ENCODE measurements around the gene KCTD16.

The KCTD16 gene

DNA sequence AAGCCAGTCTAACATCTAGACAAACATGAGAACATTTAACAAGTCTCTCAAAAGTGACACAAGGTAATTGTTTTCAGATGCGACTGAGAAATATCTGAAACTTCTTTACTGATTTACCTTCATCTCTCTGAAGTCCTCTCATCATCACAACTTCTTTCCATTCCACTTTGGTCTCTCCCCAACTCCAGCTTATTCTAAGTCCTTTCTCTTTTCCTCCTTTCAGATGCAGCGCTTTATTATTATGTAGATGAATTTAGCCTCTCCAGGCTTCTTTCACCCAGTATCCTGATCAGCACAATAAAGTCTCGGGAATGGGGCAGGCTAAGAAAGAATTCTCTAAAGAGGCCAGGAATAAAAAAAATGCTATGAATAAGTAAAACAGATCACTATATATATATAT lies 128.0 kb downstream of the KCTD16 start:
- Histone ChIP-seq H3K9me3 (ENCODE audit: insufficient read depth, low read depth, low read length) (peaks cover 15% of the 10 kb centered on the region), H3K36me3 (ENCODE audit: insufficient read depth, low read depth, low read length) (no peaks in the 10 kb centered on the region; the same call in 1 of the 2 replicates), H3K9ac (ENCODE audit: low read depth, low read length) (no peak overlapping the region), H3K4me3 (ENCODE audit: low read length) (peak overlapping the region; percentile 51; the same call in 1 of the 2 replicates), H3K27ac (ENCODE audit: low read length) (peak overlapping the region; percentile 89), H3K27me3 (ENCODE audit: insufficient read depth, low read length) (no peaks in the 10 kb centered on the region), H3K4me1 (ENCODE audit: insufficient read depth, low read length) (peaks cover 18% of the 10 kb centered on the region)

DNA sequence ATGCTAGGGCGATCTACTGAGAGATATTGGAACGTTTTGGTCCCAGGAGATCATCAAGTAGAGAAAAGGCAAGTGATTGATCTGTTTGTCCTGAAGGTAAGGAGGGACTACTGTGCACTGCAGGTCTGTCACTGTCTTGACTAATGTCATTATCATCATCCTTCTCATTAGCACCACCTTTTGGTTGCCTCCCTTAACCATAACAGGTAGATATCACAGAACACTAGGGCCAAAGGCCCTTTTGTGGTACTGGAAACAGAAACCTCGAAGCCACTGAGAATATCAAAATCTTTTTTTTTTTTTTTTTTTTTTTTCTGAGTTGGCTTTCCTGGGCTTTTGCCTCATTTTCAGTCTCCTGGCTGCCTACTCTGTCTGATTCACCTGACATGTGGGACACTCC lies 134.0 kb downstream of the KCTD16 start:
- Histone ChIP-seq H3K9ac (ENCODE audit: low read depth, low read length) (no peak overlapping the region), H3K4me1 (ENCODE audit: insufficient read depth, low read length) (peaks cover 5% of the 10 kb centered on the region), H3K36me3 (ENCODE audit: insufficient read depth, low read depth, low read length) (no peaks in the 10 kb centered on the region), H3K4me3 (ENCODE audit: low read length) (no peak overlapping the region), H3K27ac (ENCODE audit: low read length) (no peak overlapping the region), H3K27me3 (ENCODE audit: insufficient read depth, low read length) (no peaks in the 10 kb centered on the region), H3K9me3 (ENCODE audit: insufficient read depth, low read depth, low read length) (no peaks in the 10 kb centered on the region)

DNA sequence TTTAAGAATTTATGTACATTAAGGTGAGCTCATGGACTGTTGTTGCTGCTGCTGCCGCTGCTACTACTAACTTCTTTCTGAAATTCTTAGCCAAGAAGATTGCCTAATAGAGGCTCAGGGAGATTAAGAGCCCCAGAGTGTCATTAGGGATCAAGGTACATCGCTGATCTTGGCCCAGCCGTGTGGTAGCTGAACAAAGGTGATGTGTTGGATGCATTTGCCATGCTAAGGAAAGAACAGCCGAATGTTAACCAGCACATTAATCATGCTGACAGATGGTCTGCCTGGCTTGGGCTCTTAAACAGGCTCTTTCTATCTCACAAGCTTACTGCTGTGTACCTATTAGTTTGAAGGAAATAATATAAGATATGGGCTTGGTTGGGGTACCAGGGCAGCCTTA lies 137.1 kb downstream of the KCTD16 start:
- H3K27ac ChIP-seq (ENCODE audit: low read length): no peak overlapping the region
- H3K9ac ChIP-seq (ENCODE audit: low read depth, low read length): no peak overlapping the region
- H3K27me3 ChIP-seq (ENCODE audit: insufficient read depth, low read length): no peaks in the 10 kb centered on the region
- no peaks in the 10 kb centered on the region for H3K36me3 ChIP-seq (ENCODE audit: insufficient read depth, low read depth, low read length)
- no peaks in the 10 kb centered on the region for H3K9me3 ChIP-seq (ENCODE audit: insufficient read depth, low read depth, low read length)
- H3K4me1 ChIP-seq (ENCODE audit: insufficient read depth, low read length): no peaks in the 10 kb centered on the region; the same call in 1 of the 2 replicates
- no peak overlapping the region for H3K4me3 ChIP-seq (ENCODE audit: low read length)

DNA sequence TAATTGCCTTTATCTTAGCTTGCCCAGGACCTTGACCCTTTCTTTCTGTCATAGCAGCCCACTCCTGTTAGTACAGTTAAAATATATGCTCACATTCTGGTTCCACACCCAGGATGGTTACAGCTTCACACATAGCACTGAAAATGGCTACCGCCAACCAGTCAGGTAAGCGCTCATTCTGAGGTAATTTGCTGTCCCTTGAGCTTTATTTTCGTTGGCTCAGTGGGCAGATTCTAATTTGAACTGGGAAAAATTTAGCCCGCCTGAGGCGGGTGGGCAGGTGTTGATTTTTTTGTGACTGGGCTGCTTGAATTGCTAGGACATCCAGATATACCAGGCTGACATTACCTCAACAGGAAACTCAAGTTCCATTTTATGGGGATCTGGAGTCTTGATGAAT lies 137.5 kb downstream of the KCTD16 start:
- no peak overlapping the region for H3K4me3 ChIP-seq (ENCODE audit: low read length)
- H3K27me3 ChIP-seq (ENCODE audit: insufficient read depth, low read length): no peaks in the 10 kb centered on the region
- H3K27ac ChIP-seq (ENCODE audit: low read length): no peak overlapping the region
- H3K9me3 ChIP-seq (ENCODE audit: insufficient read depth, low read depth, low read length): no peaks in the 10 kb centered on the region
- H3K36me3 ChIP-seq (ENCODE audit: insufficient read depth, low read depth, low read length): no peaks in the 10 kb centered on the region
- H3K9ac ChIP-seq (ENCODE audit: low read depth, low read length): no peak overlapping the region
- H3K4me1 ChIP-seq (ENCODE audit: insufficient read depth, low read length): no peaks in the 10 kb centered on the region; the same call in 1 of the 2 replicates

DNA sequence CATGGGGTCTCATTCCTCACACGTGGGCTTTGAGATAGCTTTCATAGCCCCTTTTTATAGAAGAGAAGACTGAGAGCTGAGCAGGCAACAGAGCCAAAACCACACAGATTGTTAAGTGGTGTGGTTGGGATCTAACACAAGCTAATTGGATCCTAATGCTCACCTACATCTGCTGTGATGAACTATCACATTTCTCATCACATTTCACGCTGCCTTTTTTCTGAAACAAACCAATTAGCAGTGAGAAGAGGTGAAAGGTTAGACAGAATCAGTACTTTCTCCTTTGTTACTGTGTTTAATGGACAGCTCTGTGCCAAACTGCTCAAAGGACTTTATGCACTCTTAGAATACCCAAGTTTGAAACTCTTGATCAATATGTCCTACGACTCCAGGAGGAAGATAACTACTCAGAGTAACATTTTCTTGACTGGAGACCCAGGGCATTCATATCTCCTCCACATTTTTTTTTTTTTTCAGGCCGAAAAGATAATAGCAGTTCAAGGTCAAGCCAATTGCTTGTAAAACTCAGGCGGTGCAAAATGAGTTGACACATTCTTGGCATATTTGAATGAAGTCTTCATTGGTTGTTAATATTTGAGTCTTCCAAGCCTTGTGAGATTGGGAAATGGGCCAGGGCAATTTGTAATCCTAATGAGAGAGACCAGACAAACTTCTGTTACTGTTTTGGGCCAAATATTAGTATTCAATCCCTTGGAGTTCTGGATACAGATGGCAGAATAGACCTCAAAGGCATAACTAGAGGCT lies 138.4 kb downstream of the KCTD16 start:
- H3K4me3 ChIP-seq (ENCODE audit: low read length): no peak overlapping the region
- H3K36me3 ChIP-seq (ENCODE audit: insufficient read depth, low read depth, low read length): no peaks in the 10 kb centered on the region
- no peaks in the 10 kb centered on the region; the same call in 1 of the 2 replicates for H3K4me1 ChIP-seq (ENCODE audit: insufficient read depth, low read length)
- H3K9me3 ChIP-seq (ENCODE audit: insufficient read depth, low read depth, low read length): no peaks in the 10 kb centered on the region
- H3K27me3 ChIP-seq (ENCODE audit: insufficient read depth, low read length): no peaks in the 10 kb centered on the region
- no peak overlapping the region for H3K27ac ChIP-seq (ENCODE audit: low read length)
- no peak overlapping the region for H3K9ac ChIP-seq (ENCODE audit: low read depth, low read length)

DNA sequence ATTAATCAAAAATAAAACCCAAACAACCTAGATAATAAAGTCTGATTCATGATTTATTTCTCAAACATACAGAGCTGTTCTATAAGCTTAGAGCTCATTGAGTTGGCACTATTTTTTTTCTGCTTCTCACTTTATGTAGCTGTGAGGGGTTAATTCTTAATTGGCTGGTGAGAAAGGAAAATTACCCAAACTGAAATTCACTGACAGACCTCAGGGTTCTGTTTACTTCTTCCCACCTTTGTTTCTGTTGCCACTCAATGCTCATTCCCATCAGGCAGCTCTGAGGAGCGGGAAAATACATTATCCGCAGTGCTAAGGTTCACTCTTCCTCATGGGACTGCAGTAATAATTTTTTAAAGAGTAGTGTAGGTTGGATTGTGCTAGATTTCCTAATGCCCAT lies 139.9 kb downstream of the KCTD16 start:
- Histone ChIP-seq H3K9ac (ENCODE audit: low read depth, low read length) (no peak overlapping the region), H3K4me3 (ENCODE audit: low read length) (no peak overlapping the region), H3K9me3 (ENCODE audit: insufficient read depth, low read depth, low read length) (no peaks in the 10 kb centered on the region), H3K4me1 (ENCODE audit: insufficient read depth, low read length) (no peaks in the 10 kb centered on the region; the same call in 1 of the 2 replicates), H3K36me3 (ENCODE audit: insufficient read depth, low read depth, low read length) (no peaks in the 10 kb centered on the region), H3K27ac (ENCODE audit: low read length) (no peak overlapping the region), H3K27me3 (ENCODE audit: insufficient read depth, low read length) (no peaks in the 10 kb centered on the region)

DNA sequence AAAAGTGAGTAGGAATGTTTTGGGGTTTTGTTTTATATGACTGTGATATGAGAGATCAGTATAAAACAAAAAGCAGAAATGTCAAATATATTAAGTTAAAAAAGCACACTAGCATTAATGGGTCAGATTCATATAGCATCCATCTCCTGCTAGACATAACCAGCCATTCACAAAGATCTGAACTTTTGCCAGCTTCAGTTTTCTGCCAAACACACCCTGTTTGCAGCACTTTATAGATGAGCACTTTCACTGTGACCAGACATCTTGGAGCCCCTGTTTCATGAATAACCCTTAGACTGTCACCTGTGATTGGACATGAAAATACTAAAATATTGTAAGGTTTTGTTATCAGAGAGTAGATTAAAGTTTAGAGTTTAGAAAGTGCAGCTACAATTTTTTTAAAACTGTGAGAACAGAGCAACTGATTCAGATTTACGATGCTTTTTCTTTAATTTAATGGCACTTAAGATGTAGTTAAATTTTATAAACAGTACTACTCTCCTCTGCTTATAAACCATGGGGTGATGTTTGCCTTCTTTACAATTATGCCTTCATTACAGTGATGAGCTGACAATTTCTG lies 142.6 kb downstream of the KCTD16 start:
- Histone ChIP-seq H3K9ac (ENCODE audit: low read depth, low read length) (no peak overlapping the region), H3K27ac (ENCODE audit: low read length) (no peak overlapping the region), H3K9me3 (ENCODE audit: insufficient read depth, low read depth, low read length) (no peaks in the 10 kb centered on the region), H3K27me3 (ENCODE audit: insufficient read depth, low read length) (no peaks in the 10 kb centered on the region), H3K36me3 (ENCODE audit: insufficient read depth, low read depth, low read length) (no peaks in the 10 kb centered on the region), H3K4me3 (ENCODE audit: low read length) (no peak overlapping the region), H3K4me1 (ENCODE audit: insufficient read depth, low read length) (peaks cover 12% of the 10 kb centered on the region)

DNA sequence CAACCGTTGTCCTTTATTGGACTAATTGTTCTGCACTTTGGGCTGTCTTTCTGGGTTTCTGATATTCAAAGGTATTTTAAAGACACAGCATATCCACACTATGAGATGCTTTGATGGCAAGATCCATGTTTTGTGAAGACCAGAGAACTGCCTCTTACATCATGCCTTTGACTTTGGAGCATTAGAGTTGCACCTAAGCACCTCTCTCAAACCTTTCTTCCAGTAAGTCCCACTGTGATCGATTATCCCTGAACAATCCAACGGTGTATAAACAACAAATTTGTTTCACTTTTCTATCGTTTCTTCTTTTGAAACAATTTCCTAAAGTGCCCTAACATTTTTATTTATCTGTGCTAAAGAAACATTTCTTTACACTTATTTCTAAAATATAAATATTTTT lies 144.4 kb downstream of the KCTD16 start:
- Histone ChIP-seq H3K4me3 (ENCODE audit: low read length) (no peak overlapping the region), H3K36me3 (ENCODE audit: insufficient read depth, low read depth, low read length) (no peaks in the 10 kb centered on the region), H3K9me3 (ENCODE audit: insufficient read depth, low read depth, low read length) (no peaks in the 10 kb centered on the region), H3K4me1 (ENCODE audit: insufficient read depth, low read length) (peaks cover 22% of the 10 kb centered on the region; the same call in 1 of the 2 replicates), H3K27me3 (ENCODE audit: insufficient read depth, low read length) (no peaks in the 10 kb centered on the region), H3K27ac (ENCODE audit: low read length) (no peak overlapping the region), H3K9ac (ENCODE audit: low read depth, low read length) (no peak overlapping the region)

DNA sequence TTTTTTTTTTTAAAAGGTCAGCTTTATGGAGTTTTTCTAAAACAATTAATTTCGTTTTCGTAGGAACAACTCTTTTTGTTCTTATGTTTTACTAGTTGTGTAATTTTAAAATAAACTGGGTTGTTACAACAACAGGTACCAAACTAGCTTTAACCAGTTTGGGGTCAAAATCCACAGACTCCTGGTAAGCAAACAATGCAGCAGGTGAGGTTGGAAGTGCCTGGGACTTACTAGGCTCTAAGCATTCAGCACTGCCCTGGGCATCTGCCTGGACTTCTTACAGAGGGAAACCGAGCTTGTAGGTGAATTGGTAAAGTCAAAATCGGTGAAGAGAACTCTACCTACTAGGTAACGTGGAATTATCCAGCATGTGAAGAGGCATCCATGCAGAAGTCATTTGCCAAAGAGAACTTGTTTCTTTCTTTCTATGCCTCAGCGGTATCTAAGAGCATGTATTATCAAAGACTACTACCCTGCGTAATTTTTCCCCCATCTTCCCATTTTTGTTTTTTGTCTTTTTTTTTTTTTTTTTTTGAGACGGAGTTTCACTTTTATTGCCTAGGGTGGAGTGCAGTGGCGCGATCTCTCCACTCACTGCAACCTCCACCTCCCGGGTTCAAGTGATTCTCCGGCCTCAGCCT lies 145.4 kb downstream of the KCTD16 start:
- no peaks in the 10 kb centered on the region for H3K36me3 ChIP-seq (ENCODE audit: insufficient read depth, low read depth, low read length)
- no peaks in the 10 kb centered on the region for H3K27me3 ChIP-seq (ENCODE audit: insufficient read depth, low read length)
- no peak overlapping the region for H3K9ac ChIP-seq (ENCODE audit: low read depth, low read length)
- H3K4me3 ChIP-seq (ENCODE audit: low read length): no peak overlapping the region
- no peak overlapping the region for H3K27ac ChIP-seq (ENCODE audit: low read length)
- peaks cover 23% of the 10 kb centered on the region; the same call in 1 of the 2 replicates for H3K4me1 ChIP-seq (ENCODE audit: insufficient read depth, low read length)
- no peaks in the 10 kb centered on the region for H3K9me3 ChIP-seq (ENCODE audit: insufficient read depth, low read depth, low read length)

DNA sequence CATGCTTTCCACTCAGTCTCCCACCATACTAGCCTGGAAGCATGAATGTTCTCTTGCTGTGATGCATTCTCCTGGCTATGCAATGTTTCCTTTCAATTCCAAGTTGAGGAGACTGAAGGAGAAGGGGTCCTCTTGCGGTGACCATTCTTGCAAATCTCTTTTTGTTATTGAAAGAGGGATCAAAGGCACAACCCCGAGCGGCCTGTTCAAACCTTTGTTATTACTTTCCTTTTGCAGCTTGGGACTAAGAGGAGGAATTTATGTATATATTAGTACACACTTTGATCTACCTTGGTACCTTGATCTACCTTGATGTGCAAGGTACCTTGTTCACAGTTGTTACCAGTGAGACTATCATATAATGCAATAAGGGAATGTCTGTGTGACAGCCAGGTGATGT lies 147.3 kb downstream of the KCTD16 start:
- no peaks in the 10 kb centered on the region for H3K36me3 ChIP-seq (ENCODE audit: insufficient read depth, low read depth, low read length)
- H3K27ac ChIP-seq (ENCODE audit: low read length): no peak overlapping the region
- H3K4me1 ChIP-seq (ENCODE audit: insufficient read depth, low read length): peaks cover 23% of the 10 kb centered on the region; the same call in 1 of the 2 replicates
- H3K9me3 ChIP-seq (ENCODE audit: insufficient read depth, low read depth, low read length): no peaks in the 10 kb centered on the region
- H3K27me3 ChIP-seq (ENCODE audit: insufficient read depth, low read length): no peaks in the 10 kb centered on the region
- H3K4me3 ChIP-seq (ENCODE audit: low read length): peak overlapping the region; percentile 5; the same call in 1 of the 2 replicates
- H3K9ac ChIP-seq (ENCODE audit: low read depth, low read length): no peak overlapping the region

DNA sequence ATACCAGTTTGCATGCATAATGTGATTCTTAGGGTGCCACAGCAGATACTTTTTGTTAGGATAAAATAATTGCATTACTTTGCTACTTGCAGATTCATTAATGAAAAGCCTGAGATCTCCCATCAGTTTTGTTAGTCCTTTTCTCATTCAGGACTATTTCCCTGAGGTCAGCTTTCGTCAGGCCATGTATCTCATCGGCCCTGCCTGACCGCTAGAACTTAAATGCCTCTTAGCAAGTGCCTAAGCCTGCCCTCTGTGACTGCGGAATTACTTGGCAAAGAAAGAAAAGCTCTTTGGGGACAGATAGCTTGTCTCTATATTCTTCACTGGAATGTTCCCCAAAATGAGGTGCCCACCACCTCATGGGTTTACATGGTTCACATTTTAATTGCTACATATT lies 147.8 kb downstream of the KCTD16 start:
- Histone ChIP-seq H3K4me3 (ENCODE audit: low read length) (peak overlapping the region; percentile 2; the same call in 1 of the 2 replicates), H3K9ac (ENCODE audit: low read depth, low read length) (no peak overlapping the region), H3K27me3 (ENCODE audit: insufficient read depth, low read length) (no peaks in the 10 kb centered on the region), H3K4me1 (ENCODE audit: insufficient read depth, low read length) (peaks cover 23% of the 10 kb centered on the region; the same call in 1 of the 2 replicates), H3K27ac (ENCODE audit: low read length) (no peak overlapping the region), H3K36me3 (ENCODE audit: insufficient read depth, low read depth, low read length) (no peaks in the 10 kb centered on the region), H3K9me3 (ENCODE audit: insufficient read depth, low read depth, low read length) (no peaks in the 10 kb centered on the region)

DNA sequence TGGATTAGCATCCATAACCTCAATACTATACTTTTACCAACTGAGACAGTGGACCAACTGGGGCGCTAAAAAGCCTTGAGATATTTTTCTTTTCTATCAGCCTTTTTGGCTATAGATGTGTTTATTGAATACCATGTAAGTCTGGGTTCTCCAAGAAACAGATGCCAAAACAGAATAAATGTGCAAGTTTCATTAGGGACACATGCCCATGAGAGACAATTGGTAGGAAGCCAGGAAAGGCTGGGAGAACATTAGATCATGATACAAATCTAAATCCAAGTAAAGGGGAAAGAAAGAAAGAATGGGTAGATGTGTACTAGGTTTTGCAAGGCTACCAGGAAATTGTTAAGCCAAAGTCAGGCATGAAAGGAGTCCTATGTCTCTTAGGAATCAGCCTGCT lies 152.5 kb downstream of the KCTD16 start:
- Histone ChIP-seq H3K4me1 (ENCODE audit: insufficient read depth, low read length) (peaks cover 12% of the 10 kb centered on the region; the same call in 1 of the 2 replicates), H3K9ac (ENCODE audit: low read depth, low read length) (no peak overlapping the region), H3K36me3 (ENCODE audit: insufficient read depth, low read depth, low read length) (no peaks in the 10 kb centered on the region), H3K27ac (ENCODE audit: low read length) (no peak overlapping the region), H3K4me3 (ENCODE audit: low read length) (no peak overlapping the region), H3K9me3 (ENCODE audit: insufficient read depth, low read depth, low read length) (no peaks in the 10 kb centered on the region), H3K27me3 (ENCODE audit: insufficient read depth, low read length) (no peaks in the 10 kb centered on the region)
